ENCODE measurements around the gene MRGPRX4. TPM values are rescaled to one million over a fixed set of nuclear protein-coding genes. Genes with fewer than 3 reads are reported as not detected.

MRGPRX4 gene
- total and polyA plus RNA-seq, 2 experiments from 2014 or later = not detected

- no peak for TF ChIP-seq REST (IDR thresholded peaks at IDR 0.05; ENCODE audit: unreplicated experiment)
- no peak for TF ChIP-seq NANOG (IDR thresholded peaks at IDR 0.05; ENCODE audit: borderline replicate concordance)
- no peak for TF ChIP-seq ETS1 (IDR thresholded peaks at IDR 0.05)
- no peak for TF ChIP-seq ZNF114 (CRISPR knock-in tag; IDR thresholded peaks at IDR 0.05)
- TF ChIP-seq STAT1 (IDR thresholded peaks at IDR 0.05; ENCODE audit: unreplicated experiment) = no peak
- no peak for TF ChIP-seq EZH2phosphoT487 (IDR thresholded peaks at IDR 0.05; ENCODE audit: unreplicated experiment)
- no peak for TF ChIP-seq EZH2 (IDR thresholded peaks at IDR 0.05; ENCODE audit: low read depth, unreplicated experiment)
- no peak for TF ChIP-seq POLR2AphosphoS5 (IDR thresholded peaks at IDR 0.05; ENCODE audit: low read depth)
- TF ChIP-seq CTCF (conservative IDR thresholded peaks at IDR 0.05; ENCODE audit: low read depth in 2 of 2) = no peak
These were observed 35.3 kb upstream of the MRGPRX4 start (continued) for GRCh38 chr11:18137186-18137800.

GRCh38 chr11:18140145-18140544 is 32.5 kb upstream of the MRGPRX4 start:
- peaks cover 7% of the 10 kb centered on the region for H3K9me3 Mint-ChIP-seq

More at GRCh38 chr11:18140145-18140544, 32.5 kb upstream of the MRGPRX4 start:
- H3K27me3 ChIP-seq (ENCODE audit: insufficient read depth) = no peaks in the 10 kb centered on the region
- ATAC-seq (no peak), DNase-seq (ENCODE audit: low spot score) (no peak)
- Mint-ChIP-seq H3K36me3 (ENCODE audit: low read depth) (peaks cover 3% of the 10 kb centered on the region; the same call in 1 of the 3 replicates), H3K27ac (no peak overlapping the region), H3K4me3 (no peak overlapping the region), H3K27me3 (ENCODE audit: insufficient read depth, low read depth, poor library complexity) (peaks cover 6% of the 10 kb centered on the region), H3K4me1 (peaks cover 10% of the 10 kb centered on the region)
- no peak for TF ChIP-seq EZH2phosphoT487 (IDR thresholded peaks at IDR 0.05; ENCODE audit: unreplicated experiment)
- H3K36me3 ChIP-seq (ENCODE audit: insufficient read depth) = no peaks in the 10 kb centered on the region
- no peaks in the 10 kb centered on the region for H4K20me1 ChIP-seq (replicated peaks; ENCODE audit: insufficient read depth)
- no peaks in the 10 kb centered on the region for H3K79me2 ChIP-seq (replicated peaks; ENCODE audit: insufficient read depth)
- no peak overlapping the region for H3K4me3 ChIP-seq
- peaks cover 2% of the 10 kb centered on the region for H3K4me1 ChIP-seq (ENCODE audit: insufficient read depth)
- H3K27ac ChIP-seq (ENCODE audit: low read depth) = no peak overlapping the region
- no peaks in the 10 kb centered on the region for H3F3A ChIP-seq (replicated peaks; ENCODE audit: low read depth)
- no peaks in the 10 kb centered on the region for H3K9me2 ChIP-seq (ENCODE audit: insufficient read depth)
- H3K4me2 ChIP-seq = no peak overlapping the region
- no peak overlapping the region for H2AFZ ChIP-seq
